AG09309 (cell line): ENCODE results near the gene EPHA7.

Experiments used
- DNase-seq: peaks from one replicate; pipeline ENCODE4 v3.0.0-alpha.2; 2010; ENCODE audit warnings: low read depth
- H3K4me3 ChIP-seq: 2 replicates; pipeline ENCODE4 v1.5.1; 2011; ENCODE audit warnings: mild to moderate bottlenecking, low read depth, low read length, moderate library complexity; ENCODE audit not compliant: control insufficient read depth
- TF ChIP-seq, protein P1 (sequence below): IDR thresholded peaks from 2 replicates; pipeline ENCODE4 v1.5.1; 2011; ENCODE audit warnings: mild to moderate bottlenecking, low read depth, low read length, inconsistent platforms; ENCODE audit not compliant: insufficient read depth, control insufficient read depth; ENCODE audit errors: missing control alignments

Gene EPHA7

GRCh38 chr6:93358435-93358834 lies 60.9 kb downstream of the EPHA7 start:
- TF ChIP-seq, protein P1, sequence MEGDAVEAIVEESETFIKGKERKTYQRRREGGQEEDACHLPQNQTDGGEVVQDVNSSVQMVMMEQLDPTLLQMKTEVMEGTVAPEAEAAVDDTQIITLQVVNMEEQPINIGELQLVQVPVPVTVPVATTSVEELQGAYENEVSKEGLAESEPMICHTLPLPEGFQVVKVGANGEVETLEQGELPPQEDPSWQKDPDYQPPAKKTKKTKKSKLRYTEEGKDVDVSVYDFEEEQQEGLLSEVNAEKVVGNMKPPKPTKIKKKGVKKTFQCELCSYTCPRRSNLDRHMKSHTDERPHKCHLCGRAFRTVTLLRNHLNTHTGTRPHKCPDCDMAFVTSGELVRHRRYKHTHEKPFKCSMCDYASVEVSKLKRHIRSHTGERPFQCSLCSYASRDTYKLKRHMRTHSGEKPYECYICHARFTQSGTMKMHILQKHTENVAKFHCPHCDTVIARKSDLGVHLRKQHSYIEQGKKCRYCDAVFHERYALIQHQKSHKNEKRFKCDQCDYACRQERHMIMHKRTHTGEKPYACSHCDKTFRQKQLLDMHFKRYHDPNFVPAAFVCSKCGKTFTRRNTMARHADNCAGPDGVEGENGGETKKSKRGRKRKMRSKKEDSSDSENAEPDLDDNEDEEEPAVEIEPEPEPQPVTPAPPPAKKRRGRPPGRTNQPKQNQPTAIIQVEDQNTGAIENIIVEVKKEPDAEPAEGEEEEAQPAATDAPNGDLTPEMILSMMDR = no peak
- no peak overlapping the region for H3K4me3 ChIP-seq
- no peak for DNase-seq

- TF ChIP-seq, protein P1 = no peak
- H3K4me3 ChIP-seq = no peak overlapping the region
- DNase-seq = no peak
These were observed 66.8 kb downstream of the EPHA7 start for GRCh38 chr6:93352604-93353003.

GRCh38 chr6:93351222-93351621 lies 68.1 kb downstream of the EPHA7 start:
- H3K4me3 ChIP-seq = no peak overlapping the region
- TF ChIP-seq, protein P1 = no peak
- DNase-seq = no peak

- no peak for DNase-seq
- H3K4me3 ChIP-seq = no peak overlapping the region
- TF ChIP-seq, protein P1 = no peak
These were observed 68.6 kb downstream of the EPHA7 start for GRCh38 chr6:93350774-93351173.

DNA sequence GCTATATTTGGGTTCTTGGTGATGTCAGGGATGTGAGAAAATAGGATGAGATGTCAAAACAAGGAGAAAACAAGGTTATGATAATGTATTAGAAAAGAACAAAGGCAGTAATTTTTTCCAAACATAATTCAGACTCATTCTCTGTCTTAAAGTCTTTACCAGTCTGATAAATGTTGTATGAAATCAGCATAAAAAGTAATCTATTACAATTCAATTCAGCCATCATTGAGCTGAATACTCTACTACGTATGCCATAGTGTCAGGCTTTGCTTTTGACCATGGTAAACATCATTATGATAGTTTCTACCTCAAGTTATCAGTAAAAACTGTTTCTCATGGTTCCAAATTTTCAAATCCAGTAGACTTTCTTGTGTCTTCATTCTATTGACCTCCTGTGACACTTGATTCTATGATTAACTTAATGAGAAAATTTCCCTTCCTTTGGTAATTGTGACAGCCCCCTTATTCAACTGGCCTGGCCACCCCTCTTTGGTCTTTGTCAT lies 75.0 kb downstream of the EPHA7 start:
- no peak overlapping the region for H3K4me3 ChIP-seq
- TF ChIP-seq, protein P1 = no peak
- no peak for DNase-seq

- TF ChIP-seq, protein P1 = no peak
- no peak for DNase-seq
- H3K4me3 ChIP-seq = no peak overlapping the region
These were observed 75.9 kb downstream of the EPHA7 start for GRCh38 chr6:93343476-93343875.
